Trophoblast cell (in vitro differentiated cells and primary cell): Measurements from ENCODE around the gene OTX1.

Experiments
- DNase-seq, 2 donors: peaks; one replicate each; pipeline ENCODE4 v3.0.0-alpha.2; 2016
- H2AFZ ChIP-seq: 2 replicates; pipeline ENCODE4 v1.6.1; 2013; ENCODE audit warnings: low read length, moderate library complexity, mild to moderate bottlenecking; ENCODE audit not compliant: insufficient read depth, poor library complexity
- H2AK5ac ChIP-seq: 2 replicates; pipeline ENCODE4 v1.6.1; 2013; ENCODE audit warnings: mild to moderate bottlenecking, low read length
- H2BK120ac ChIP-seq: 2 replicates; pipeline ENCODE4 v1.6.1; 2013; ENCODE audit warnings: low read length, mild to moderate bottlenecking, moderate library complexity; ENCODE audit not compliant: insufficient read depth, poor library complexity
- H2BK12ac ChIP-seq: 2 replicates; pipeline ENCODE4 v1.6.1; 2013; ENCODE audit warnings: mild to moderate bottlenecking, low read length, moderate library complexity
- H2BK5ac ChIP-seq: 2 replicates; pipeline ENCODE4 v1.6.1; 2013; ENCODE audit warnings: low read length, low read depth, moderate library complexity, mild to moderate bottlenecking; ENCODE audit not compliant: poor library complexity
- H3K14ac ChIP-seq: 2 replicates; pipeline ENCODE4 v1.6.1; 2013; ENCODE audit warnings: mild to moderate bottlenecking, low read length
- H3K18ac ChIP-seq: 2 replicates; pipeline ENCODE4 v1.6.1; 2013; ENCODE audit warnings: mild to moderate bottlenecking, low read length
- H3K23ac ChIP-seq: 2 replicates; pipeline ENCODE4 v1.6.1; 2013; ENCODE audit warnings: low read length
- H3K27ac ChIP-seq: 2 replicates; pipeline ENCODE4 v1.5.1; 2013; ENCODE audit warnings: low read depth, mild to moderate bottlenecking, inconsistent platforms, low read length, moderate library complexity
- H3K27me3 ChIP-seq: 2 replicates; pipeline ENCODE4 v1.6.1; 2013; ENCODE audit warnings: inconsistent platforms, mild to moderate bottlenecking, low read length, moderate library complexity; ENCODE audit not compliant: insufficient read depth
- H3K36me3 ChIP-seq, 2 experiments: 1 replicate in 1 of 2; 2 replicates in 1 of 2; pipeline ENCODE4 v1.6.1; 2013; ENCODE audit warnings: low read length in 2 of 2, mild to moderate bottlenecking in 2 of 2, moderate library complexity in 1 of 2; ENCODE audit not compliant: insufficient read depth in 2 of 2, control insufficient read depth in 1 of 2
- H3K4ac ChIP-seq: 2 replicates; pipeline ENCODE4 v1.6.1; 2013; ENCODE audit warnings: low read depth, mild to moderate bottlenecking, low read length, moderate library complexity
- H3K4me1 ChIP-seq, 2 experiments: 1 replicate in 1 of 2; 2 replicates in 1 of 2; pipeline ENCODE4 v1.6.1; 2013; ENCODE audit warnings: low read length in 2 of 2, mild to moderate bottlenecking in 2 of 2, moderate library complexity in 1 of 2; ENCODE audit not compliant: insufficient read depth in 2 of 2, control insufficient read depth in 1 of 2
- H3K4me2 ChIP-seq: 2 replicates; pipeline ENCODE4 v1.6.1; 2013; ENCODE audit warnings: inconsistent platforms, mild to moderate bottlenecking, low read length, moderate library complexity
- H3K4me3 ChIP-seq: 2 replicates; pipeline ENCODE4 v1.5.1; 2013; ENCODE audit warnings: mild to moderate bottlenecking, low read depth, low read length, inconsistent platforms
- H3K79me1 ChIP-seq: one replicate; pipeline ENCODE4 v1.6.1; 2013; ENCODE audit warnings: low read length
- H3K79me2 ChIP-seq: 2 replicates; pipeline ENCODE4 v1.6.1; 2013; ENCODE audit warnings: low read length, mild to moderate bottlenecking; ENCODE audit not compliant: control insufficient read depth, insufficient read depth, poor library complexity
- H3K9ac ChIP-seq: 2 replicates; pipeline ENCODE4 v1.6.1; 2013; ENCODE audit warnings: mild to moderate bottlenecking, low read length
- H3K9me3 ChIP-seq: 2 replicates; pipeline ENCODE4 v1.6.1; 2013; ENCODE audit warnings: low read depth, mild to moderate bottlenecking, control low read depth, inconsistent platforms, low read length; ENCODE audit not compliant: insufficient read depth
- H4K12ac ChIP-seq: 2 replicates; pipeline ENCODE4 v1.6.1; 2013; ENCODE audit warnings: low read depth, mild to moderate bottlenecking, low read length, moderate library complexity
- H4K8ac ChIP-seq: 2 replicates; pipeline ENCODE4 v1.6.1; 2013; ENCODE audit warnings: low read depth, mild to moderate bottlenecking, low read length, moderate library complexity
- H4K91ac ChIP-seq: one replicate; pipeline ENCODE4 v1.6.1; 2013; ENCODE audit warnings: low read depth, mild to moderate bottlenecking, low read length, moderate library complexity
- WGBS: extraction: QIAGEN DNeasy Blood & Tissue Kit; methylation state at CpG from one replicate; pipeline ENCODE4 v1.1.7; 2013; ENCODE audit warnings: missing lambda C conversion rate; ENCODE audit not compliant: insufficient read length, insufficient coverage; ENCODE audit errors: extremely low coverage; 5-methylcytosine and 5-hydroxymethylcytosine counted together

The OTX1 gene

DNA sequence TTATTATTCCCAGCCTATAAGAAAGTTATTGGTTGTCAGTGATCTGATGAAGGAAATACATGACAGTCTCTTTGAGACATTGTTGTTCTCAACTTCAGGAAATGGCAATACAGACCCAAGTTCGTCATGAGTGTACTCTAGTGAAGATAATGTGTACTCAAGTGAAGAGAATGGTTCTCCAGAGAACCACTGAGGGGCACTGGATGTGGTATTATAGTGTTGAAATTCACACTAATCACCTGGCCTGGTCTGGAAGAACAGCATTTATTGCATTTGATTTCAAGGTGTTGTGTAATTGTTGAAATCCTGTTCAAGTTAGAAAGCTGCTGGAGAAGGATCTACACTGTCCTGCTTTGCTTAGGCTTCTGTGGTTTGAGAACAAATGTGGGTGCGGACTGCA, 23.4 kb upstream of the OTX1 start:
- WGBS, result no CpG with 5 or more reads among the region's 2 CpGs

DNA sequence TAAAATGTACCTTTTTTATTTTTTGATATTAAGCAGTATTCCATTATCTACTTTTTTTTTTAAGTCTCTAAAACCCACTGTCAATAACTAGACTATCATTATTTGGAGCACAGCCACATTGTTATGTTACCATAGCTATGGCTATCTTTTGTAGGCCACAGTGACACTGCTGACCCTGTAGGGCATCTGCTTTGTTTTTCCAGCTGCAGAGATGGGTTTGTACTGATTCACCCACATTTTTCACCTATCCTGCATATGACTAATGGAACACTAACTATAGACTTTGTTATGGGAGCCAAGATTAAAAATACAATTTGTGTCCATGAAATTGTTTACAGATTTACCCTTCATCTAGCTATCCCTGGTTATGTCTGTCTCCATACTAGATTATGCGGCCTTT, 21.6 kb upstream of the OTX1 start:
- DNase-seq, result peak in 1 of 2 donors; percentile 36
- H2BK5ac ChIP-seq, result no peak overlapping the region
- no peak overlapping the region for H3K23ac ChIP-seq
- no peak overlapping the region for H2AFZ ChIP-seq
- WGBS, result no CpG with 5 or more reads among the region's 1 CpG
- H4K91ac ChIP-seq, result no peak overlapping the region
- no peak overlapping the region for H4K8ac ChIP-seq
- no peaks in the 10 kb centered on the region for H3K27me3 ChIP-seq
- no peak overlapping the region for H3K4me2 ChIP-seq
- H3K9ac ChIP-seq, result no peak overlapping the region
- H3K4me1 ChIP-seq, result no peaks in the 10 kb centered on the region
- H2BK12ac ChIP-seq, result no peak overlapping the region
- no peaks in the 10 kb centered on the region for H3K79me1 ChIP-seq
- H3K9me3 ChIP-seq, result no peaks in the 10 kb centered on the region
- no peak overlapping the region for H3K18ac ChIP-seq
- H3K79me2 ChIP-seq, result no peaks in the 10 kb centered on the region
- no peak overlapping the region for H3K14ac ChIP-seq
- no peak overlapping the region for H2AK5ac ChIP-seq
- no peak overlapping the region for H3K4me3 ChIP-seq
- H3K4ac ChIP-seq, result no peak overlapping the region
- H3K27ac ChIP-seq, result no peak overlapping the region
- peaks cover 0 to 6% of the 10 kb centered on the region in 2 experiments for H3K36me3 ChIP-seq
- H4K12ac ChIP-seq, result no peak overlapping the region
- H2BK120ac ChIP-seq, result no peak overlapping the region

More for the DNA sequence above, 23.4 kb upstream of the OTX1 start:
- no peak overlapping the region for H3K4me2 ChIP-seq
- no peak overlapping the region for H3K4ac ChIP-seq
- no peak overlapping the region for H2BK5ac ChIP-seq
- no peak overlapping the region for H3K14ac ChIP-seq
- H3K79me1 ChIP-seq, result no peaks in the 10 kb centered on the region
- H3K27me3 ChIP-seq, result no peaks in the 10 kb centered on the region
- no peak overlapping the region for H4K12ac ChIP-seq
- no peak overlapping the region for H2AK5ac ChIP-seq
- no peak overlapping the region for H2AFZ ChIP-seq
- H3K18ac ChIP-seq, result no peak overlapping the region
- peaks cover 0 to 6% of the 10 kb centered on the region in 2 experiments for H3K36me3 ChIP-seq
- no peak overlapping the region for H3K4me3 ChIP-seq
- H3K4me1 ChIP-seq, result no peaks in the 10 kb centered on the region
- H3K27ac ChIP-seq, result no peak overlapping the region
- H2BK12ac ChIP-seq, result no peak overlapping the region
- no peak overlapping the region for H3K9ac ChIP-seq
- no peak overlapping the region for H2BK120ac ChIP-seq
- H3K79me2 ChIP-seq, result no peaks in the 10 kb centered on the region
- no peak for DNase-seq
- H4K8ac ChIP-seq, result no peak overlapping the region
- H3K23ac ChIP-seq, result no peak overlapping the region
- no peaks in the 10 kb centered on the region for H3K9me3 ChIP-seq
- H4K91ac ChIP-seq, result no peak overlapping the region

DNA sequence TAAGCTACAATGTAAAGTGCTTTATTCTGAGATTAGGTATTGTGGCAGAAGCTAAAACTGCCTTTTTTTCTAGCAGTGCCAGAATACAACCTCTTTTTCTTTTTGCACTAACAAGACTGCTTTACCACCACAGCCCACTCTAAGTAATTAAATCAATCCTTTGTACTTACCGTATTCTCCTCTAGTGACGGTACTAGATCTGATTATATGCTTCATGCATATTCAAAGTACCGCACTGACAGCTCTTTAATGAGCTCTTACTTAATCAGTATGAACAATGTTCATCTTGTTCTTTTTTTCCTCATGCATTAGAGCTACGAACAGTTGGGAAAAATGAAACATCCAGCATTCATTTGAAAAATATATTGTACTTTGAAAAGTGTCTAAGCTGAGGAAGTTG, 16.1 kb upstream of the OTX1 start:
- H3K18ac ChIP-seq, result no peak overlapping the region
- no peak overlapping the region for H4K8ac ChIP-seq
- H3K4me1 ChIP-seq, result no peaks in the 10 kb centered on the region
- H3K4me3 ChIP-seq, result no peak overlapping the region
- no peak overlapping the region for H3K4ac ChIP-seq
- no peak overlapping the region for H2BK12ac ChIP-seq
- no peaks in the 10 kb centered on the region for H3K27me3 ChIP-seq
- no peak overlapping the region for H3K27ac ChIP-seq
- no peak overlapping the region for H3K14ac ChIP-seq
- H3K9ac ChIP-seq, result no peak overlapping the region
- H3K79me2 ChIP-seq, result no peaks in the 10 kb centered on the region
- no peak overlapping the region for H3K4me2 ChIP-seq
- H4K91ac ChIP-seq, result no peak overlapping the region
- H3K79me1 ChIP-seq, result no peaks in the 10 kb centered on the region
- peaks cover 0 to 2% of the 10 kb centered on the region in 2 experiments for H3K36me3 ChIP-seq
- no peak overlapping the region for H2AK5ac ChIP-seq
- no peak overlapping the region for H2AFZ ChIP-seq
- WGBS, result no CpG with 5 or more reads among the region's 4 CpGs
- no peak overlapping the region for H3K23ac ChIP-seq
- no peak overlapping the region for H4K12ac ChIP-seq
- no peak overlapping the region for H2BK120ac ChIP-seq
- DNase-seq, result no peak
- no peaks in the 10 kb centered on the region for H3K9me3 ChIP-seq
- no peak overlapping the region for H2BK5ac ChIP-seq

DNA sequence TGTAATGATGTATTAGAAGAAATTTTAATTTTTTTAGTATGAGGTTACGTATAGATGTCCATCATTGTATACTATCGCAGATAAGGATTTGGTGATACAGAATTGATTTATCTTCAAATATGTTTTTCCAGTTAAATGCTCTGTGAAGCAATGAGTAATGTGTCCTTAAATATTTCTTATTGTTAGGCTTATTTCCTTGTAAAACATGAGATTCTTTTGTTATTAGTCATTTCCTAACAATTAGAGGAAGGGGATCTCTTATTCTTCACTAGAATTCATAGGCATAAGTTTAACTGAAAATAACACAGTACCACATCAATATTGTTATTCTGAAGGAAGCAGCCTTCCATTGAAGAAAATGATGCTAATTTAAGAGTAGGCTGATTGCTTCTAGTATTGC, 15.5 kb upstream of the OTX1 start:
- Histone ChIP-seq H3K4me2 (no peak overlapping the region), H3K9ac (no peak overlapping the region), H3K4me3 (no peak overlapping the region), H2BK120ac (no peak overlapping the region), H3K27me3 (no peaks in the 10 kb centered on the region), H2BK12ac (no peak overlapping the region), H2AFZ (no peak overlapping the region), H4K8ac (no peak overlapping the region), H4K91ac (no peak overlapping the region), H3K18ac (no peak overlapping the region), H3K23ac (no peak overlapping the region), H3K4me1 (no peaks in the 10 kb centered on the region), H3K36me3 (peaks cover 0 to 2% of the 10 kb centered on the region in 2 experiments), H3K9me3 (no peaks in the 10 kb centered on the region), H2BK5ac (no peak overlapping the region), H4K12ac (no peak overlapping the region), H3K79me2 (no peaks in the 10 kb centered on the region), H3K79me1 (no peaks in the 10 kb centered on the region), H2AK5ac (no peak overlapping the region), H3K14ac (no peak overlapping the region), H3K4ac (no peak overlapping the region), H3K27ac (no peak overlapping the region)
- no CpG with 5 or more reads among the region's 2 CpGs for WGBS
- DNase-seq, result no peak
